ENCODE data around the gene CCR7. TPM values are rescaled to one million over a fixed set of nuclear protein-coding genes. Genes with fewer than 3 reads are reported as not detected.

CCR7 gene
- total RNA-seq, 4 donors from 2014 or later, result 1.5 TPM; not detected in 3

DNA sequence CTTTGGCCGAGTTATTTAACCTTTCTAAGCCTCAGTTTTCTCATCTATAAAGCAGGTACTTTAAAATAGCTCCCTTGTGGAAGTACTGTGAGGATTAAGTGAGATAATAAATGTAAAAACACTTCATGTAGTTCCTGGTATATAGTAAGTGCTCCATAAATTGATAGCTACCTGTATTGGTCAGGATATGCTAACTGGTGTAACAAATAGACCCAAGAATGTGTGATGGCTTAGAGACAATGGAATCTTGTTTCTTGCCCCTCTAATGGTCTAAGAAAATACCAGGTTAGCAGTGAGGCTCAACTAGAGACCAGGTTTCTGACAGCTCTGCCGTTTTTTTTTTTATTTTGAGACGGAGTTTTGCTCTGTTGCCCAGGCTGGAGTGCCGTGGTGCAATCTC lies 29.8 kb downstream of the CCR7 start:
- DNase-seq (ENCODE audit: low spot score in 2 of 2), result no peak
- Histone ChIP-seq H3K27me3 (no peaks in the 10 kb centered on the region), H3K4me1 (peaks cover 0 to 82% (median 52%) of the 10 kb centered on the region in 4 donors), H3K9me3 (no peaks in the 10 kb centered on the region), H3K27ac (peak overlapping the region in 3 of 4 donors; percentile 34 to 97 (median 91)), H3K36me3 (no peaks in the 10 kb centered on the region), H3K4me3 (no peak overlapping the region)
- TF ChIP-seq POLR2A (IDR thresholded peaks at IDR 0.05) (no peak), EP300 (IDR thresholded peaks at IDR 0.05) (no peak)
- TF ChIP-seq, protein P1, sequence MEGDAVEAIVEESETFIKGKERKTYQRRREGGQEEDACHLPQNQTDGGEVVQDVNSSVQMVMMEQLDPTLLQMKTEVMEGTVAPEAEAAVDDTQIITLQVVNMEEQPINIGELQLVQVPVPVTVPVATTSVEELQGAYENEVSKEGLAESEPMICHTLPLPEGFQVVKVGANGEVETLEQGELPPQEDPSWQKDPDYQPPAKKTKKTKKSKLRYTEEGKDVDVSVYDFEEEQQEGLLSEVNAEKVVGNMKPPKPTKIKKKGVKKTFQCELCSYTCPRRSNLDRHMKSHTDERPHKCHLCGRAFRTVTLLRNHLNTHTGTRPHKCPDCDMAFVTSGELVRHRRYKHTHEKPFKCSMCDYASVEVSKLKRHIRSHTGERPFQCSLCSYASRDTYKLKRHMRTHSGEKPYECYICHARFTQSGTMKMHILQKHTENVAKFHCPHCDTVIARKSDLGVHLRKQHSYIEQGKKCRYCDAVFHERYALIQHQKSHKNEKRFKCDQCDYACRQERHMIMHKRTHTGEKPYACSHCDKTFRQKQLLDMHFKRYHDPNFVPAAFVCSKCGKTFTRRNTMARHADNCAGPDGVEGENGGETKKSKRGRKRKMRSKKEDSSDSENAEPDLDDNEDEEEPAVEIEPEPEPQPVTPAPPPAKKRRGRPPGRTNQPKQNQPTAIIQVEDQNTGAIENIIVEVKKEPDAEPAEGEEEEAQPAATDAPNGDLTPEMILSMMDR (IDR thresholded peaks at IDR 0.05), result no peak
- 86 to 96% methylated on average over 4 of the region's 4 CpGs for whole genome bisulfite sequencing, 2 donors

DNA sequence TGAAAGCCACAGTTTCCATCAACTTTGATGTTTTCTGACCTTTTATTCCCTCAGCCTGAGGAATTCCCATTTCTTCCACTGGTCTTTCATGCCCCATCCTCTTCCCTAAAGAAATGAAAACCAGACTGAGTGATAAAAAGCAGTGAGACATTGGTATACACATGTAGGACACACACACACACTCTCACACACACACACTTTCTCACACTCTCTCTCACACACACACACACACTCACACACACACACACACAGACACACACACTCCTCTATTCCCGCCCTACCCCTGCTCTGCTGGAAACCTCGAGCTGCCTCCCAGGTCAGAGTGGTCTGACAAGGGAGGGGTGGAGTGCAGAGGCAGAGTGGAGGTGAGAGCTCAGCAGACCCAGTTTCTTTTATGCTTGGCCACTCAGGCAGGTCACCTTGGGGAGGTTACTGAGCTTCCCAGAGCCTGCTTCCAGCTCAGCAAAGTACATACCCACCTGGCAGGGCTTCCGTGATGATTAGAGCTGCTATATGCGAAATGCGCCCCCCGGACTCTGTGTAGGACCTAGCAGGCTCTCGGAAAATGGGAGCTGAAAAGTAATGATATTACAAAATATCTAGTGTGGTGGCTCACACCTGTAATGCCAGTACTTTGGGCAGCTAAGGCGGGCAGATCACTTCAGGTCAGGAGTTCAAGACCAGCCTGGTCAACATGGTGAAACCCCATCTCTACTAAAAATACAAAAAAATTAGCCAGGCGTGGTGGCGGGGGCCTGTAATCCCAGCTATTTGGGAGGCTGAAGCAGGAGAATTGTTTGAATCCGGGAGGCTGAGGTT lies 30.7 kb downstream of the CCR7 start:
- Histone ChIP-seq H3K4me3 (no peak overlapping the region), H3K27me3 (no peaks in the 10 kb centered on the region), H3K9me3 (no peaks in the 10 kb centered on the region), H3K36me3 (no peaks in the 10 kb centered on the region), H3K27ac (peak overlapping the region in 2 of 4 donors; percentile 91 to 97), H3K4me1 (peaks cover 0 to 74% (median 43%) of the 10 kb centered on the region in 4 donors)
- no peak for DNase-seq (ENCODE audit: low spot score in 2 of 2)
- 80 to 87% methylated on average over 11 of the region's 11 CpGs for WGBS, 2 donors
- no peak for TF ChIP-seq POLR2A (IDR thresholded peaks at IDR 0.05)
- TF ChIP-seq, protein P1 (IDR thresholded peaks at IDR 0.05), result no peak
- no peak for TF ChIP-seq EP300 (IDR thresholded peaks at IDR 0.05)

DNA sequence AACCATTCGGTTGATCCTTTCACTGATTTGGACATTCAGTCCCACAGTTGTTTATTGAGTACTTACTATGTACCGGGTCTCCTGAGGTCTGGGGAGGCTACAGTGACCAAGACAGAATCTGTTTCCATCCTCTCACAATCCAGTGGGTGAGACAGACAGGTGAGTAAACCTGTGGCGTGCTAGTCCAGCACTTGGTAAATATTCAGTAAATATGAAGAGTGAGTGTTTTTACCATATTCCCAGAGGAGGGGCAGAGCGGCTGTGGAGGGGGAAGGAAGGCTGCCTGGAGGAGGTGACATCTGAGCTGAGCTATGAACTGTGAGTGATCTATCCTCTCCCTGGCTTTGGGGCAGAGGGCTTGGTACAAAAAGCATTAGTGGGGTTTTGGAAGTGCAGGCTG lies 31.4 kb downstream of the CCR7 start:
- WGBS, 2 donors, result 55 to 69% methylated on average over 4 of the region's 4 CpGs

DNA sequence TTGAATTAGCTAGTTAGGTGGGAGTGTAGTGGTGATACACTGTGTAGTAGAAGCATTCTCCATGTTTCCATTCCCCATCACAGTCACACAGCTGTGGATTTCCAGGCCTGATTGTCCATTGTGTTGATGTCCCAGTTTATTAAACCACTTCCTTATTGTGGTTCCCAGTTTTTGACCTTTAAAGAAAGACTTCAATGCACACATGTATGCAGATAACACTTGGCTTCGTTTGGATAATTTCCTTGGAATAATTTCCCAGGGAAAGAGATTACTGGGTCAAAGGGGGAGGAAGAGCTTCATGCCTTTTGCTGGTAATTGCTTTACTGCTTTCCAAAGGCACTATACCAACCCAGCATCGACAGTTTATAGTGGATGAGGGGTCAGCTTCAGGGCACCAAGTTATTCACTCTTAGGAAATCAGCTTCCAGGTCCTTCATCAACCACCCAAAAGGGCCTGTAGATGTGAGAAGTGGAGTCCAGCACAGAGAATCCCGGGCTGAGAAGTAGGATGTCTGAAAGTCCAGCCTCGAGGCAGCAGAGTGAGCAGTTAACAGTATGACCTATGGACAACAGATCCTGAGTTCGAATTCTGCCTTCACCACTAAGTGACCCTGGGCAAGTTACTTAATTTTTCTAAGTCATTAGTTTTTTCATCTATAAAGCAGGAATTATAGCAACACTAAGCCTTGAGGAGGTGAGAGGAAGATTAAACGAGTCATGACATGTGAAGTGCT lies 32.6 kb downstream of the CCR7 start:
- Histone ChIP-seq H3K27ac (peak overlapping the region in 3 of 4 donors; percentile 21 to 91 (median 65)), H3K9me3 (no peaks in the 10 kb centered on the region), H3K4me3 (no peak overlapping the region), H3K4me1 (peaks cover 0 to 56% (median 34%) of the 10 kb centered on the region in 4 donors), H3K27me3 (no peaks in the 10 kb centered on the region), H3K36me3 (no peaks in the 10 kb centered on the region)
- TF ChIP-seq, protein P1 (IDR thresholded peaks at IDR 0.05), result no peak
- TF ChIP-seq EP300 (IDR thresholded peaks at IDR 0.05), result peak in 1 of 2 donors; percentile 42
- DNase-seq (ENCODE audit: low spot score in 2 of 2), result peak in 1 of 2 donors; percentile 9
- 40 to 45% methylated on average over 6 of the region's 6 CpGs for WGBS, 2 donors

More for the DNA sequence above, 31.4 kb downstream of the CCR7 start:
- no peak for TF ChIP-seq EP300 (IDR thresholded peaks at IDR 0.05)
- no peak for TF ChIP-seq POLR2A (IDR thresholded peaks at IDR 0.05)
- TF ChIP-seq, protein P1 (IDR thresholded peaks at IDR 0.05), result no peak
- Histone ChIP-seq H3K27ac (peak overlapping the region in 3 of 4 donors; percentile 21 to 97 (median 91)), H3K4me1 (peaks cover 0 to 68% (median 41%) of the 10 kb centered on the region in 4 donors), H3K4me3 (no peak overlapping the region), H3K9me3 (no peaks in the 10 kb centered on the region), H3K27me3 (no peaks in the 10 kb centered on the region), H3K36me3 (no peaks in the 10 kb centered on the region)
- DNase-seq (ENCODE audit: low spot score in 2 of 2), result no peak

Data from tibial nerve (tissue), 4 donors.